GM21723 (cell line): ENCODE data around the gene POLD1.
"Not testable (repeated sequence)": the region's sequence is repeated elsewhere in the genome, so short reads cannot be mapped to it uniquely, and the experiment has no call there.

Source experiments
- ATAC-seq: cut with Tn5 transposase; IDR thresholded peaks from one replicate; pipeline ENCODE4 v1.9.1; 2021; ENCODE audit warnings: mild to moderate bottlenecking, moderate library complexity; ENCODE audit not compliant: unreplicated experiment

The POLD1 gene

DNA sequence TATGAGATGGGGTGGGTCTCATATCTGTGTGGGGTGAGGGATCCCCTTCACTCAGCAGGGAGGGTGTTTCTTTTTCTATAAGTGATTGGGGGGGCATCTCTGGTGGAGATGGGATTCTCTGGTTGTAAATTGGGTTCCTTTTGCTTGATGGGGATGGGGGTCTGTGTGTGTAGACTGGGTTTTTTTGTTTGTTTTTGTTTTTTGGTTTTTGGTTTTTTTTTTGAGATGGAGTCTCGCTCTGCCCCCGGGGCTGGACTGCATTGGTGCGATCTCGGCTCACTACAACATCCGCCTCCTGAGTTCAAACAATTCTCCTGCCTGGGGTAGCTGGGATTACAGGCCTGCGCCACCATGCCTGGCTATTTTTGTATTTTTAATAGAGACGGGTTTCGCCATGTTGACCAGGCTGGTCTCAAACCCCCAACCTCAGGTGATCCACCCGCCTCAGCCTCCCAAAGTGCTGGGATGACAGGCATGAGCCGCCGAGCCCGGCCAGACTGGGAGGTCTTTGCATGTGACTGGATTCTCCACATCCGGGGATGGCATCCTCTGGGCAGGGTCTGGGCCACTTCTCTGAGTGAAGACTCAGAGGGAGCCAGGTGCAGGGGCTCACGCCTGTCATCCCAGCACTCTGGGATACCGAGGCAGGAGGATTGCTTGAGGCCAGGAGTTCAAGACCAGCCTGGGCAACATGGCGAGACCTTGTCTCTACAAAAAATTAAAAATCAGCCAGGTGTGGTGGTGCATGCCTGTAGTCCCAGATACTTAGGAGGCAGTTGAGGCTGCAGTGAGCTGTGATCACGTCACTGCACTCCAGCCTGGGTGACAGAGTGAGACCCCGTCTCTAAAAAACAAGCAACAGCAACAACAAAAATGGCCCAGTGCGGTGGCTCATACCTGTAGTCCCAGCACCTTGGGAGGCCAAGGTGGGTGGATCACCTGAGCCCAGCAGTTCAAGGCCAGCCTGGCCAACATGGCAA is 49.3 kb downstream of the POLD1 start:
- no peak for ATAC-seq

DNA sequence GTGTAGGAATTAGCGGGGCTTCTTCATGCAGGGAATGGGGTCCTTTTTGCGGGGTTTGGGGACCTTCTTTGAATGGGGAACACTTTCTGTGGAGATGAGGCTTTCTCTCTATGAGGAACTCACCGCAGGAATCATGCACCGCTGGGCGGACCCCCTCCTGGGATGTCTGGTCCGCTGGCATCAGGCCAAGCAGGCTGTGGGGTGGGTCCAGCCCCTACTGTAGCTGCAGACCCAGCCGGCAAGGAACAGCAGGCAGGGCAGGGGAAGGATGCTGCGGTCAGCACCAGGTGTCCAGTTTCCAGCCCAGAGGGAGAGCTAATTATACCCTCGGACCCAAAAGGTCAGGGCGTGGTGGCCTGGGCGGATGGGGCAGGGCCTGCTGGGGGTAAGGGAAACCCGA is 50.4 kb downstream of the POLD1 start:
- no peak for ATAC-seq

DNA sequence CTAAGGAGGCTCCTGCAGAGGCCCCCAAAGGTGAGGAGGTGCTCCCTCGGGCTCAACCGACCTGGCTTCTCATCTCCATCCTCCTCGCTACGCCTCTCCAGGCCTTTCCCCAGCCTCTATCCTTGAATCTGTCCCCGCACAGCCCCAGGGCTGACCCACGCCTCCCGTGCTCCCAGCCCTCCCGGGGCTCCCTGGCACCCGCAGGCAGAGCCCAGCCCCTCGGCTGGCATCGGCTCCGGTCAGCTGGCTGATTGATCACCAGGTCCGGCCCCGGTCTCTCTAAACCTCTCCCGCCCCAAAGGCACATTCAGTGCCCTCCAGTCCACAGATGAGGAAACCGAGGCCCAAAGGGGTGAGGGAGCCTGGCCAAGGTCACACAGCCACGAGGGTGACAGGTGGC is 51.1 kb downstream of the POLD1 start:
- ATAC-seq: no peak

DNA sequence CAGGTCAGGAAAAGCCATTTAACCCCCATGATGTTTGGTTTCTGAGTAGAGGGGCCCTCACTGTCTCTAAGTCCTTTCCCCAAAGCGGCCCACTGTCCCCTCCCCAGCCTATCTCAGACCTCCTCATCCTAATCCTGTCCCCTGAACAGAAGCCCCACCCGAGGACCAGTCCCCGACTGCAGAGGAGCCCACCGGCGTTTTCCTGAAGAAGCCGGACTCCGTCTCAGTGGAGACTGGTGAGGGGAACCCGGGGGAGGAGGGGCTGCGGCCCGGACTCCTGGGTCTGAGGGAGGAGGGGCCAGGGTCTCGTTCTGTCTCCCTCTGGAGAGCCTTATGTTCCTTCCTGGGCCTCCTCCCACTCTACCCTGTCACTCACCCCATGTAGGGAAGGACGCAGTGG is 51.5 kb downstream of the POLD1 start:
- no peak for ATAC-seq

DNA sequence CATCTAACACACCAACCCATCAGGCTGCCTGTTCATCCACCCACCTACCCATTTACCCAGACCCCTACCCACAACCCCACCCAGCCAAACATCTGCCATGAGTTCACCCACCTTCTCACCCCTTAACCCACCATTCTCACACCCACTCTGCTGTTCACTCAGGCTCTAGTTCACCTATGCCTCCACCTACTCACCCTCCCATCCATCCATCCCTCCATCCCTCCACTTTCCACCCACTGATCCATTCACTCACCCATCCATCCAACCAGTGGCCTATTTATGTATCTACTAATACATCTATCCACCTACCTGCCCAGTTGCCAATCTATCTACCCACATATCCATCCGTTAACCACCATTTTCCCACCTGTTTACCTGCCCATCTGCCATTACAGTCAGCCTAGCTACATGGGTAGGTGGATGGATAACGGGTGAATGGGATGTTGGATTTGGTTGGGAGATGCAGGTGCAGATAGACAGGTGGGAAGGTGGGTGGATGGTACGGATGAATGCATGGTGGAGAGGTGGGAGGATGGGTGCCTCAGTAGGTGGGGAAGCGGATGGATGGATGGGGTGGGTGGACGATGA is 53.8 kb downstream of the POLD1 start:
- ATAC-seq: no peak

DNA sequence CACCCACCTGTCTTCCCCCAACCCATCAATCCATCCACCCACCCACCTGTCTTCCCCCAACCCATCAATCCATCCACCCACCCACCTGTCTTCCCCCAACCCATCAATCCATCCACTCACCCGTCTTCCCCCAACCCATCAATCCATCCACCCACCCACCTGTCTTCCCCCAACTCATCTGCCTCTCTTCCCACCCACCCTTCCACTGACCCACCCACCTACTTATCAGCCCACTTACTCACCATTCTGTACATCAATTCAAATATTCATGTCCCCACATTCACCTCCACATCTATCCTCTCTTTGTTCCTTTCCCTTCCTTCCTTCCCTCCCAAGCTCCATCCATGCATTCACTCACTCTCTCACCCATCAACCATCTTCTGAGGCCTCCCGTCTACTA is 55.0 kb downstream of the POLD1 start:
- not testable (repeated sequence) for ATAC-seq

DNA sequence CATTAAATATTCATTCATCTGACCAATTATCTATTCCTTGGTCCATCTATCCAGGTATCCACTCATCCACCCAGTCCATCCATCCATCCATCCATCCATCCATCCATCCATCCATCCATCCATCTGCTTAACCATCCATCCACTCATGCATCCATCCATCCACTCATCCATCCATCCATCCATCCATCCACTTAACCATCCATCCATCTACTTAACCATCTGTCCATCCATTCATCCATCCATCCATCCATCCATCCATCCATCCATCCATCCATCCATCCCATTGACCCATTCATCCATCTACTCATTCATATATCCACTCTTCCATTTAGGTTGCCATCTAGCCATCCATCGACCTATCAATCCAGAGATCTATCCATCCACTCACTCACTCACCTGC is 59.9 kb downstream of the POLD1 start:
- no peak for ATAC-seq

DNA sequence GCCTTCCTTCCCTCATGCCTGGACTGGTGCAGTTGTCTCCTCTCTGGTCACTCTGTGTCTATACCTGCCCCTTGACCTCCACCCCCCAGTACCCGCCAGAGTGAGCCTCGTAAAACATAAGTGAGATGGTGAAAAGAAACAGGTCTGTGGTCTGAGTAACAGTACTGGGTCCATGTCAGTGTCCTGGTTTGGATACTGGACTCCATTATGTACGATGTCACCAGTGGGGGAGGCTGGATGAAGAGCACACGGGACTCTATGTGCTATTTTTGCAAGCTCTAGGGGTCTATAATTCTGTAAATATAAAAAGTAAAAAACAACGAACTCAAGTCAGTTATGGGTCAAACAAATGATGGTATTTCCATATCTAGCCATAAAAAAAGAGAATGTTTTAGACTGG is 62.9 kb downstream of the POLD1 start:
- ATAC-seq: no peak

DNA sequence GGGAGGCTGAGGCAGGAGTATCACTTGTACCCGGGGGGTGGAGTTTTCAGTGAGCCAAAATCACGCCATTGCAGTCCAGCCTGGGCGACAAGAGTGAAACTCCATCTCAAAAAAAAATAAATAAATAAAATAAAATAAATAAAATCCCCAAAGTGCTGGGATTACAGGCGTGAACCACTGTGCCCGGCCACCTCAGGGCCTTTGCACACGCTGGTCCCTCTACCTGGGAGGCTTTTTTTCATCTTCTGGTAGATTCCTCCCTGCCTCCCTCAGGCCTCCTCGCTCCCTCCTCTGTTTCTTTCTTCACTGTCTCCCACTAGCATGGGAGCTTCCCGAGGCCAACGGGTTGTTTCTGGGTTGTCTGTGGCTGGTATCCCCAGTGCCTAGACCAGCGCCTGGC is 63.6 kb downstream of the POLD1 start:
- ATAC-seq: no peak

DNA sequence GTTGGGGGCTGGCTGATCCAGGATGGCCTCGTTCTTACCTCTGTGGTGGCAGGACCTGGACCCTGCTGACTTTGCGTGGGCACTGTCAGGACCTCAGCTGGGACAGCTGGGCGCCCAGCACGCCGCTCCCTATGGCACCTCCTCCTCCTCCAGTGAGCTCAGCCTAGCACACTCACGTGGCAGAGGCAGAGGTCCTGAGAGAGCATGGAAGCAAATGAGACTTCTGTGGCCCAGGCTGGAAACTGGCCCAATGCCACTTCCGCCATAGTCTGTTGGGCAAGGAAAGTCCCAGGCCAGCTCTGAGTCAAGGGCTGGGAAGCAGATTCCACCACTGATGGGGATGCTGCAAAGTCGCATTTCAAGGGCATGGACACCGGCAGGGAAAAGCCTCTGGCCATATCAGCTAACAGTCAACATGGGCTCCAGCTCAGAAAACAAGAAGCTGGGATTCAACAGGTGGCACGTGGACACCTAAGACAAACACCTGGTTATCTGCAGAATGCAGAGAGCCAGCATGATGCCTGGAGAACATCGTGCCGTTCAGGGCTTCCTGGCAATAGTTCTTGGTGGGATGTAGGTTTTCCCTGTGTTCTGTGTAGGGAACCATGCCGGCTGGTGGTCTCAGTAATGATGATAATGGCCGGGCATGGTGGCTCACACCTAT is 65.2 kb downstream of the POLD1 start:
- no peak for ATAC-seq

DNA sequence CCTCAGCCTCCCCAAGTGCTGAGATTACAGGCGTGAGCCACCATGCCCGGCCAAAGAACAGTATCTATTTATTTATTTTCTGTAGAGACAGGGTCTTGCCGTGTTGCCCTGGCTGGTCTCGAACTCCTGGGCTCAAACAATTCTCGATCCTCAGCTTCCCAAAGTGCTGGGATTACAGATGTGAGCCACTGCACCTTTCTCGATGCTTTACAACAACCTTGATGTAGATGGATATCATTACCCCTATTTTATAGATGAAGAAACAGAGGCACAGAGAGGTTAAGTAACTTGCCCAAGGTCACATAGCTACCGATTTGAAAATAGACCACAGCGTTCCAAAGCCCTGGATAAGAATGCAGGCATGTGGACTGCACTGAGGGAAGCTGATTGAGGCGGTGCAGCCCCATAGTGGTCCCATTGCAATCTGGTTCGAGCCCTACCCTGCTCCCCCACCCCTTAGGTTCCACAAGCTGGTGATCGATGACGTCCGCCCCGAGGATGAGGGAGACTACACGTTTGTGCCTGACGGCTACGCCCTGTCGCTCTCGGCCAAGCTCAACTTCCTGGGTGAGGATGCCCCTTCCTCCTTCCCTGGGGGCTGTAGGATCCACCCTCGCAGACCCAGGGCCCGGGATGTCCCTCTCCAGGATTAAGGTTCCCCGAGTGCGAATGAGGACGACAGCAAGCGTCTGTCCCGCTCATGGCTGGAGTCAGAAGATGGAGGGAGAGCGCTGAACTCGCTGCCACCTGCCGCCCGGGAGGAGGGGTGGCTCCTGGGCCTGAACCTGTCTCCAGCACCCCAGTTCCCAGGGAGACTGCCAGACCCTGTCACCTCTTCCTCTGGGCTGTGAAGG is 66.4 kb downstream of the POLD1 start:
- no peak for ATAC-seq

DNA sequence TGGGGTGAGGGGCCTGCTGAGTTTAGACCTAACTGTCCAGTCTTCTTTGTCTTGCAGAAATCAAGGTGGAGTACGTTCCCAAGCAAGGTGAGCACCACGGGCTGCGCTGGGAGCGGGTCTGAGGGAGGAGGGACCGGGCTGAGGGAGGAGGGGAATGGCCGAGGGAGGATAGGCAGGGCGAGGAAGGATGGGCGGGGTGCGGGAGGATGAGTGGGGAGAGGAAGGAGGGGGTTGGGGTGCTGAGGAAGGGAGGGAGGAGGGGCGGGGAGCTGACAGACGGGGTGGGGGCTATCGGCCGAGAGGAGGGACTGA is 67.0 kb downstream of the POLD1 start:
- ATAC-seq: no peak

DNA sequence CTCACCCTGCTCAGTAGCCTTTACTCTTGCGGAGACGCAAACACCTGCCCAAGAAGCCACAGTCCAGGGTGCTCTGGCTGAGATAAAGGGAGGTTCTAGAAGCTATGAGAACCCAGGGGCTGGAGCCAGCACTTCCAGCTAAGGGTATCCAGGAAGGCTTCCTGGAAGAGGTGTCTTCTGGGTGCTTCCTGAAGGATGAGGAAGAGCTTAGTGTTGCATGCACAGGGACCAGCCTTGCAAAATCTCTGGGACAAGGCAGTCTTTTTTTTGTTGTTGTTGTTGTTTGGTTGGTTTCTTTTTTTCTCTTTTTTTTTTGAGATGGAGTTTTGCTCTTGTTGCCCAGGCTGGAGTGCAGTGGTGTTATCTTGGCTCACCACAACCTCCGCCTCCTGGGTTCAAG is 69.1 kb downstream of the POLD1 start:
- ATAC-seq: no peak

DNA sequence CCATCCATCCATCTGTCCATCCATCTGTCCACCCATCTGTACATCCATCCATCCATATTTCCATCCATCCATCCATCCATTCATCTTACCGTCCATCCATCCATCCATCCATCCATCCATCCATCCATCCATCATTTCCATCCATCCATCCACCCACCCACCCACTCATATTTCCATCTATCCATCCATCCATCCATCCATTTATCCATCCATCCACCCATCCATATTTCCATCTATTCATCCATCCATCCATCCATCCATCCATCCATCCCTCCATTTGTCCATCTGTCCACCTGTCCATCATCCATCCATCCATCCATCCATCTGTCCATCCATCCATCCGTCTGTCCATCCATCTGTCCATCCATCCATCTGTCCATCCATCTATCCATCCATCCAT is 71.8 kb downstream of the POLD1 start:
- no peak for ATAC-seq

DNA sequence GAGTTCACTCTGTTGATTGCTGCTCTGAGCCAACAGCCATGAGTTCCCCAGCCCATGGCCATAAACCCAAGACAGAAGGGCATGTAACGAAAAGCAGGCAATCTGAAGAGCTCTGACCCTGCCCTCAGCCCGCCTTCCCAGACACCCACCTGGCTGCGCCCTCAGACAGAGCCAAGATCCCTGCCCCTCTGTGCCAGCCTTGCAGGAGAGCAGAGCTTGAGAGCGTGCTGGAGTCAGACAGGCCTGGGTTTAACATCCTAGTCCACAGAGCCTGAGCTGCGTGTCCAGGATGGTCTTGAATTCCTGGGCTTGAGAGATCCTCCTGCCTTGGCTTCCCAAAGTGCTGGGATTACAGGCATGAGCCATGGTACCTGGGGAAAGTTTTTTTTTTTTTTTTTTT is 73.2 kb downstream of the POLD1 start:
- ATAC-seq: no peak

DNA sequence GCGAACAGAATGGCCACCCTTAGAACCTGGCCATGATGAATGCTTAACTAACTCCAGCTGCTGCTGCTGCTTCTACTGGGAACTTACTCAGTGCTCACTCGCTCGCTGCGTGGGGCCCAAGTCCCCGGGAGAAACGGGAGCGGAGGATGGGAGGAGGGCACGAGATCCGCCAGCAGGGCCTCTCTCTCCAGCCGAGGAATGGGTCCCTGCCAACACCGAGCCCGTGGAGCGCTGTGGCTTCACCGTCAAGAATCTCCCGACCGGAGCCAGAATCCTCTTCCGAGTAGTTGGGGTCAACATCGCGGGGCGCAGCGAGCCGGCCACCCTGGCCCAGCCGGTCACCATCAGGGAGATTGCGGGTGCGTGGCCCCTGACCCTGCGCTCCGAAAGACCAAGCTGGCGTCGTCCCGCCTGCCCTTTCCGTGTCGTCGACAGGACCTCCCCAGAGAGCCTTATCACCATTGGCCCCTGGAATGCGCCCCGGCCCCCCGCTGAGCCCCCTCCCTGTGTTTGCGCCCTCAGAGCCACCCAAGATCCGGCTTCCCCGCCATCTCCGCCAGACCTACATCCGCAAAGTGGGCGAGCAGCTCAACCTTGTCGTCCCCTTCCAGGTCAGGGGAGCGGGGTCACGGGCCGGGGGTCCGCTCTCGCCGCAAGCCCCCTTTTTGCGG is 74.4 kb downstream of the POLD1 start:
- no peak for ATAC-seq

DNA sequence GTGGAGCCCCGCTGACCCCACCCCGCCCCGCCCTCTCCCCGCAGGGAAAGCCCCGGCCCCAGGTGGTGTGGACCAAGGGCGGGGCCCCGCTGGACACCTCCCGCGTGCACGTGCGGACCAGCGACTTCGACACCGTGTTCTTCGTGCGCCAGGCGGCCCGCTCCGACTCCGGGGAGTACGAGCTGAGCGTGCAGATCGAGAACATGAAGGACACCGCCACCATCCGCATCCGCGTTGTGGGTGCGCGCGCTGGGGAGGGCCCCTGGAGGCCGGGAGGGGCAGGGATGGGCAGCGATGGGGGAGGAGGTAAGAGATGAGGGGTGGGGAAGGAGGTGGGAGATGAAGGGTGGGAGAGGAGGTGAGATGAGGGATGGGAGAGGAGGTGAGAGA is 74.9 kb downstream of the POLD1 start:
- no peak for ATAC-seq

DNA sequence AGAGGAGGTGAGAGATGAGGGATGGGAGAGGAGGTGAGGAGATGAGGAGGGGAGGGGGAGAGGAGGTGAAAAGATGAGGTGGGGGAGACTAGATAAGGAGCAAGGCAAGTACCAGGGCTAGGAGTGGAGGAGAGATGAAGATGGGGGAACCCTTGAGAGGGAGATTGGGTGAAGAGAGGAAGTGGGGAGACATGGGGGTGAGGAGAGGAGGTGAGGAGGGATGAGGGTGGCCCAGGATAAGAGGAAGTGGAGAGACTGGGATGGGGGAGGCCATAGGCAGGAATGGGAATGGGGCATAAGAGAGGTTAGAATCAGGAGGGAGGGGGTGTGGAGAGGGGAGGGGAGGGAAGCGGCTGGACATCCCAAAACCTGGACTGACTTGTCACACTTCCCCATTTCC is 75.5 kb downstream of the POLD1 start:
- no peak for ATAC-seq

DNA sequence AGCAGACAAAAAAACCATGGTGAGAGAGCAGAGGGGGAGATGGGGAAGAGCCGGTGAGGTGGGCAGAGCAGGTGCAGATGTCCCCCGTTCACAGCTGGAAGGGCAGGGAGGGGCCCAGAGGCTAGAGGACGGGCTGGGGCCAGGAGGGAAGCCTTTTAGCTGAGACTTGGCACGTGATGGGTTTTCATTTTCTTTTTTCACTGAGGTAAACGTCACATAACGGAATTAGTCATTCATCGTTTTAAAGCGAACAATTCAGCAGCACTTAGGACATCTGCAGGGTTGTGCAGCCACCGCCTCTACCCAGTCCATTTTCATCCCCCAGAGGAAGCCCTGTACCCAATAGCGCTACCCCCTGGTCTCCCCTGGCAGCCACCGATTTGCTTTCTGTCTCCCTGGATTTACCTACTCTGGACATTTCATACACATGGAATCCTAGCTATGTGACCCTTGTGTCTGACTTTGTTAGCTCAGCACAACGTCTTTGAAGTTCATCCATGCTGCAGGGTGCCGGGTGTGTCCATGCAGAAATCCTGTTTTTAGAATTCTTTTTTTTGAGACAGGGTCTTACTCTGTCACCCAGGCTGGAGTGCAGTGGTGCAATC is 76.1 kb downstream of the POLD1 start:
- peak; percentile 68 for ATAC-seq
